Stimulated activated CD8-positive, alpha-beta memory T cell treated with anti-CD3 and anti-CD28 coated beads, Interleukin-12 subunit alpha, Interleukin-12 subunit beta, amount 100 ng/mL, for 4 hours (primary cell): ENCODE results near the gene VRK2.
"Not testable (repeated sequence)": the region's sequence is repeated elsewhere in the genome, so short reads cannot be mapped to it uniquely, and the experiment has no call there.

Experiments
- DNase-seq: peaks from one replicate; pipeline ENCODE4 v3.0.0-alpha.2; 2020; ENCODE audit warnings: low read depth

VRK2 gene

GRCh38 chr2:58054264-58054663 lies 7.7 kb downstream of the VRK2 start:
- no peak for DNase-seq

GRCh38 chr2:58055033-58055786 lies 8.6 kb downstream of the VRK2 start:
- no peak for DNase-seq

GRCh38 chr2:58056192-58056916 lies 9.7 kb downstream of the VRK2 start:
- no peak for DNase-seq

- no peak for DNase-seq
Measured at GRCh38 chr2:58057707-58058530, 11.3 kb downstream of the VRK2 start.

GRCh38 chr2:58063641-58064040 lies 17.0 kb downstream of the VRK2 start:
- no peak for DNase-seq

- DNase-seq: no peak
Measured at GRCh38 chr2:58064086-58064485, 17.5 kb downstream of the VRK2 start.

GRCh38 chr2:58065248-58065647 lies 18.6 kb downstream of the VRK2 start:
- no peak for DNase-seq

GRCh38 chr2:58067001-58067400 lies 20.4 kb downstream of the VRK2 start:
- no peak for DNase-seq

GRCh38 chr2:58070765-58071164 lies 24.2 kb downstream of the VRK2 start:
- no peak for DNase-seq

GRCh38 chr2:58072102-58072501 lies 25.5 kb downstream of the VRK2 start:
- DNase-seq: no peak

- DNase-seq: no peak
Measured at GRCh38 chr2:58073008-58073407, 26.4 kb downstream of the VRK2 start.

GRCh38 chr2:58073751-58074150 lies 27.1 kb downstream of the VRK2 start:
- DNase-seq: no peak

- DNase-seq: no peak
Measured at GRCh38 chr2:58081000-58081399, 34.4 kb downstream of the VRK2 start.

GRCh38 chr2:58089081-58089480 lies 42.5 kb downstream of the VRK2 start:
- no peak for DNase-seq

- DNase-seq: not testable (repeated sequence)
Measured at GRCh38 chr2:58092772-58093171, 46.2 kb downstream of the VRK2 start.

- DNase-seq: no peak
Measured at GRCh38 chr2:58097025-58097424, 50.4 kb downstream of the VRK2 start.

GRCh38 chr2:58098254-58099095 lies 51.9 kb downstream of the VRK2 start:
- no peak for DNase-seq

- DNase-seq: no peak
Measured at GRCh38 chr2:58099096-58099769, 52.6 kb downstream of the VRK2 start.

- no peak for DNase-seq
Measured at GRCh38 chr2:58101500-58101899, 54.9 kb downstream of the VRK2 start.

- no peak for DNase-seq
Measured at GRCh38 chr2:58106896-58107295, 60.3 kb downstream of the VRK2 start.
